Suppressor macrophage treated with lipopolysaccharide for 1 hour (primary cell): ENCODE measurements around the gene LNPEP.

Experiments used
- DNase-seq, 3 donors: peaks; one replicate each; pipeline ENCODE4 v3.0.0-alpha.2; 2020 to 2022

Gene LNPEP

DNA sequence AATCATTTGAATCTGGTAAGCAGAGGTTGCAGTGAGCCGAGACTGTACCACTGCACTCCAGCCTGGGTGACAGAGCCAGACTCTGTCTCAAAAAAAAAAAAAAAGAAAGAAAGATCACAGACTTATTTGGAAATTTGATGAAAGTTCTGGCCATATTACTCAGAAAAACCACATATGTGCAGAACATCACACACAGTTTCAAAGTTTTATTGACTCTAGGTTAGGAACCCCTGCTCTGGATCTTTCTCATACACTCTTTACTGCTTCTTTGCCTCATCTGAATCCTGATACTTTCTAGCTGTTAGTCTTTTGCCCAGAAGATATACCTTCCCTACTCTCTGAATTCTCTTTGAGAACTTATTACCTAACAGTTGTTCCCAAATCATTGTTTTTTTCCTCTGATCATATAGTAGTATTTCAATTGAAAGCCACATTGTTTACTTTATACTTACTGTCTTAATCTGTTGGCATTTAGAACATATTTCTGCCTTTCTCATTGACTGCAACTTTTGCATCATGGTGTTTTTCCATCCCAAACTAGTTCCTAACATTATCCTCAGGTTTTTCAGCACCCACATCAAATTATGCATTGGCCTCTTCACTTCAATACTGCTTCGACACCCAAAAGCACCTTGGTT, 68.7 kb downstream of the LNPEP start:
- no peak for DNase-seq

DNA sequence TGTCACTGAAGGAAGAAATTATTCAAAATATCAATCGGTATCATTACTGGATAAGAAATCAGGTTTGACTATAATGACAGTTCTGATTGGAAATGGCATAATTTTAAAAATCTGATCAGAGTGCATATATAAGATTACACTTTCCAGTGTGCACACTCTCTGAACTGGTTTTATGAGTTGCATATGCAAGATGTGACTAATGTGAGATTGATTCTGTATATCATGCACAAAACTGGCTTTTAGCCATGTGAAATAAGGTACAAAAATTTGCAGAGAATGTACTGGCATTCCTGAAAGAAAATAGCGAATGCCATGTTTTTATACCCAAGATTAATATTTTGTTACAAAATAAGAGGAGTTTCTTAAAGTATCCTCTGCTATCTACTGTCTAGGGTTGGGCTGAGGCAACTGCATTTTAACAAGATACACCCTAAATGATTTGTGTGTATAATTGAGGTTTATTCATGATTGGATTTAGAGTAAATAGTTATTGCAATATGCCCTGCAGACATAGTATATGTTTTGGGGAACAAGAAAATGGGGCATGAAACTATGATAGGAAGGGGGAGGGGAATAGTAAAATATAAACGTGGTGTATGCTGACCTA, 70.7 kb downstream of the LNPEP start:
- no peak for DNase-seq

DNA sequence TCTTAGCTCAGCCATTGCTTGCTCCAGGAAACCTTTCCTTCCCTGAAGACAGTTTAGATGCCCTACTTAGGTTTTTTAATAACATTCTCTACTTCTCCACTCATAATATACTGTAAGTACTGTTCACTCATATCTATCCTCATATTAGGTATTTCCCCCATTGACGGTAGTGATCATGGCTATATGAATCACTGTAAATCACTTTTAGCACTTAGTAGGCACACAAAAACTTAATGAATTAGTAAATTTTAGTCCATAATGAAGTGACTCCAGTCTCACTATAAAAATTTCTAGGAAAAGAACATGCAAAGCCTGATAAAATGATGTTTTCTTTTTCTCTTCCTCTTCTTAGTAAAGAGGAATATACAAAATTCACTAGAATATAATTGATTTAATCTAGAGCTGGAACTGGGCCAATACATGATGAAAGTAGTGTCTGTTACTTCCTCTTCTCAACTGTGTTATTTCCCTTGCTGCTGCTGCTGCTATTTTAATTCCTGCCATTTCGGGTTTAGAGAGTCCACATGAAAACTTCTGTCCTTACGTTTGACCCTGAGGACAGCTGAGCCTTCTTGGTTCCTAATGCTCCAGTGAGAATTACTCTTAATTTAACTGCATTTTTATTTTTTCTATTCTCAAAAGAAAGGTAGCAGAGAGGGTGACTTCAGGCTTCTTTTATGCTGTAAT, 73.5 kb downstream of the LNPEP start:
- DNase-seq, result peak; percentile 70 to 92 (median 90)

DNA sequence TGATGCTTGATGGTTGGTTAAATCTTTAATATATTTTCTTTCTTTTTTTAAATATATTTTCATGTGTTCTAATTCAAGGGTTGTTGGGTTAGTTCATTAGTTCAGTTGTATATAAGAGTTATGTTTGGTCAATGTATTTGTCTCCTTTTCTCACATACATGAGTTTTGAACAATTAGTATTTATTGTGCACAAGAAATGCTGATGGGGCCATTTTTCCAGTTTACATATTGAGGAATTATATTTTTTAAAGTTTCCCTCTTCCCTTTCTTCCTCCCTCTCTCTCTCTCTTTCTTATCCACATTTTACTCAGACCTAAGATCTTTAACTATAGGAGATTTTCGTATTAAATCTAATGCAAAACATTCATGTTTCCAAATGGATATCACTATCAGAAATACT, 74.0 kb downstream of the LNPEP start:
- DNase-seq, result no peak

DNA sequence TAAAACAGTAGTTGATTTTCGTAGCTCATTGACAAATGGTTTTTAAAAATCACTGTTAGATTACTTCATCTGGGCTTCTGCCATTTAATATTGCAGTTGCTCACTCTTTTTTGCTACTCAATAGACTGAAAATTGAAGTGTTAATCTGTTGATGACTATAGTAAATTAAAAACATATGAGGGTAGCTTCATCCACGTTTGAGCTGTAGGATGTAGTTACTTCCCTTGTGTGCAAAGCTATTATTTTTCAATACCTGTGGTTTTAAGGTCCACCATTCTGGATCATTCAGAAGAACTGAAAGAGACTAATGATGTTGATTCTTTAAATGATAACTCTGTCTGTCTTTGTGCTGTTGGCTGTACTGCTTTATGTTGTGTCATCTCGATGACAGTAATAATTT, 74.7 kb downstream of the LNPEP start:
- no peak for DNase-seq

DNA sequence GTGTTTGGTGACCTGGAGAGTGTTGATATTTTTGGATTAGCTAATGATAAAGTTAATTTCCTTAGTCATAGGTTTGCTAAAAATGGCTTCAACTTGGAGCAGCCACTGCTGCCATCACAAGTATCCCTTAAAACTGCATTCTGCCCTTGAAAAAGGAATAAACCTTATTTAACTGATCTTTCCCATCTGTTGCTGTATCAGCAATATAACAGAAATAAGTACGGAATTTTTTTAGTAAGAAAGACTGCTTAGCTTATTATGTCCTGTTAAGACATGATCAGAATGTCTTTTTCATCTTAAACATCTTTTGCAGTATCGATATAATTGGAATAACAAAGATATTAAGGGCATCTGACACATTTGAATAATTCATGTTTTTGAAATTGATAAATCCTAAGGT, 75.7 kb downstream of the LNPEP start:
- no peak for DNase-seq

DNA sequence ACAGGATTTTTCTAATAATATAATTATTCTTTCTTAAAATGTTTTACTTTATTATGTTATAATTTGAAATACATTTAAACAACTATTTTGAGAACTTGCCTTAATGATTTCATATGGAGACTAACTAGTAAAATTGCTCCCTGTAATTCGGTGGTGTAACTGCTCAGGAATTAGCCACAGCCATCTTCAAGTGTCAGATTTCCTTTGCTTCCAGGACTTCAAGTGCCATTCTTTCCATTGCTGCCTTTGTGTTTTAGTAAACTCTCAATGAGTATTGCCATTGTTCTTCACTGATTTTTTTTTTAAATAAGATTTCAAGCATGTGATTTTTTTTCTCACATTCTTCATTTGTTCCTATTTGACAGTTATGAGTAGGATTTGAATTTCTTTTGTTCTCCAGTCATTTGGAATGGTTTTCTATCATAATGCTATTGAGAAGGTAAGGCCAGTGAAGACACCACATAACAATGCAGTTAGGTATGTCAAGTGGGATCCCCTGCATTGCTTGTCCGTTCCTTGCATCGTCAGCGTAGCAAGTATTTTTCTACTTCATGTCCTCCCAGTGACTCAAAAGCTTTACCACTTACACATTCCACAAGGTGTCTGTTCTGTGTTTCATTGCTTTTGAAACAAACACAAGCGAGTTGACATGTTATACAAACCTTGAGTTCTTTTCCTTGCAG, 83.7 kb downstream of the LNPEP start:
- DNase-seq, result no peak

DNA sequence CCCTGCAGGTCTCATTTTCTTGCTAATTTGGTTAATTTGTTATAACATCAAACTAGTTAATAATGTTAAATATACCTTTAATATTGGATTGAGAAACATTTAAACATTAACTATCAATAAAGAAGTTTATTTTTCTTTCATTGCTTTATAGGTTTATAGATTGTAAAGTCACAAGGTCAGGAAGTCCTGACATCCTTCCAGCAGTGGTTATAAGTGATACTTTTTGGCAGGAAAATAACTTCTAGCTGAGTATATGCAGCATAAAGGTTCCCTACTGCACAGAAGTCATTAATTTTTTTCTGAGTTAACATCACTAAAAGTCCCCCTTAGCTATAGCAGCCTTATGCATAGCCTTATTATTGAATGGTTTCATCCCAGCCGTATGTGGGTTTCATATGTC, 85.5 kb downstream of the LNPEP start:
- no peak for DNase-seq

DNA sequence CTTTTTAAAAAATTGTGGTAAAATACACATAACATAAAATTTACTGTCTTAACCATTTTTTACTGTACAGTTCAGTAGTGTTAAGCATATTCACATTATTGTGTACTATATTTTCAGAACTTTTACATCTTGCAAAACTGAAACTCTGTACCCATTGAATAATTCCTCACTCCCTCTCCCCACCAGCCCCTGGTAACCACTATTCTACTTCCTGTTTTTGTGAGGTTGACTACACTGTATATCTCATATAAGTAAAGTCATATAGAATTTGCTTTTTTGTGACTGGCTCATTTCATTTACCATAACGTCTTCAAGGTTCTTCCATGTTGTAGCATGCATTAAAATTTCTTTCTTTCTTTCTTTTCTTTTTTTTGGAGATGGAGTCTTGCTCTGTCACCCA, 87.0 kb downstream of the LNPEP start:
- DNase-seq, result peak in 1 of 3 donors; percentile 5

DNA sequence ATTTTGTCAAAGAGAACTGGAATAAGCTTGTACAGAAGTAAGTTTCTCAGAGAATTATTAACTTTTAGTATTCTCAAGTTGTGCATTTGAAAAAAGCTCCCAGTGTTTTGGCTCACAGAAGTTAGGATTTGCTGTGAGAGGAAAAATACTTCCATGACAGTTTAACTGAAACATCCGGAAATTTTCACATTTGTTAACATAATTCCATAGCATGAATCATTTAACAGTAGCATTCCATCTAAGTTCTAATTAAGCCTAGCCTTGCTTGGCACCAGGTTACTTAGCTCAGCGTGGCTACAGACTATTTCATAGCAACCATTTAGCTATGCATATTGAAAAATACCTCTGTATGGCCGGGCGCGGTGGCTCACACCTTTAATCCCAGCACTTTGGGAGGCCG, 90.8 kb downstream of the LNPEP start:
- DNase-seq, result no peak

DNA sequence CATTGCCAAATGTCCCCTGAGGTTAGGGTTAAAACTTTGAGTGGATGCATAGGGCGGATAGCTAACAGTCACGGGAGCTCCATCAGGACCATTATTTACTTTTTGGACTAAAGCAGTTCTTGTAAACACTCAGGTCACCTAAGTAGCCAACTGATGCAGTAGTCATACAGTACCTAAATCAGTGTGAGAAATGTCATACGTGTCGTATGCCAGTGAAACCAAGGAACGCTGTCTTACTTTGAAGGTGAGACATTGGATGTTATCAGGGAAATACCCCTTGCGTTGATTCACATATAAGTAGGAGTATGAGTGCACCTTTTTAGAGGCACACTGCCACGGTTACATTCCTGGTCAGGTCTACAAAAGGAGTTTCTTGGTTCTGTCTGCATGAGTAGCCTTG, 101.9 kb downstream of the LNPEP start:
- DNase-seq, result no peak

DNA sequence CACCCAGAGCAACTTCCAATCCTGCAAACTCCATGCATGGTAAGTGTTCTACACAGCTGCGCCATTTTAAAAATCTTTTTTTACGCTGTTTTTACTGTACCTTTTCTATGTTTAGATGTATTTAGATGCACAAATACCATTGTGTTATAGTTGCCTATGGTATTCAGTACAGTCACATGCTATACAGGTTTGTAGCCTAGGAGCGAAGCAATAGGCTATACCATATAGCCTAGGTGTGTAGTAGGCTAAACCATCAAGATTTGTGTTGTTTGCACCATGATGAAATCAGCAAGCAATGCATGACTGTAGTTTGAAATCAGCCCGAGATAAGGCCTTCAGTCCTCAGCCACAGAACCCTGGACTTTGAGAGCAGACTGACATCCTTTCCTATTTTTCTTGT, 105.4 kb downstream of the LNPEP start:
- no peak for DNase-seq

DNA sequence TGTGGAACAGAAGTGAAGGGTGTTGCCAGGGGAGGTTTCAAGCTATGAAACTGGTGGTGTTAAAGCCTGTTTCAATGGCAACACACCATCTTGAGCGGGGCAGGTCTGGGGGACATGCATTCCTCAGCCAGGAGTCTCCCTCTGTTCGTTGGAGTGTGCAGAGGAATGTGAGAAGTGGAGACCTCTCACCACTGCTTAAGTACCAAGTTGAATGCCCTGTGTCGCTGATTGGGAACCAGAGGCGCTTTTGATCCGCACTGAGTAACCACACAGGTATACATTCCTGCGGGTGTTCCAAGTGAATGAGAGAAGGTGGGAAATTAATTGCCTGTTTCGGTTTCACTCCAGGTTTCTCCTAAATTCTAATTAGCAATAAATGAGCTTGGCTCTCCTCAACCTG, 107.1 kb downstream of the LNPEP start:
- DNase-seq, result no peak

DNA sequence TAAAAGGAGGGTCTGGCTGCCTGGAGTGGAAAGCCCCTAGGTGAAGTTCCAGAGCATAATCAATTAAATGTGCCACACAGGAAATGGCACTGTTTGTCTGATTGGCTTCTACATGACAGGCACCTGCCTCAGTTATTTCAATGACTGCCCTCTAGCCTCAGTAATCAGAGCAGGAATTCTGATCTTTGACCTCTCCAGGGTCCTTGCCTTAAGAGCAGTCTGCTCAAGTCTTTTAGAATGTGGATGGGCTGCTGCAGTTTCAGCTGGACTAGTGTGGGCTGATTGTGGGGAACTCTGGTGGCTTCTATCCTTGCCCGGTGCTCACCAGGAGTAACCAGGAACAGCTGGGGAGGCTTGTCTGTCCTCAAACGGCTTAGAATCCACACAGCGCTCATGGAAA, 107.6 kb downstream of the LNPEP start:
- DNase-seq, result no peak

DNA sequence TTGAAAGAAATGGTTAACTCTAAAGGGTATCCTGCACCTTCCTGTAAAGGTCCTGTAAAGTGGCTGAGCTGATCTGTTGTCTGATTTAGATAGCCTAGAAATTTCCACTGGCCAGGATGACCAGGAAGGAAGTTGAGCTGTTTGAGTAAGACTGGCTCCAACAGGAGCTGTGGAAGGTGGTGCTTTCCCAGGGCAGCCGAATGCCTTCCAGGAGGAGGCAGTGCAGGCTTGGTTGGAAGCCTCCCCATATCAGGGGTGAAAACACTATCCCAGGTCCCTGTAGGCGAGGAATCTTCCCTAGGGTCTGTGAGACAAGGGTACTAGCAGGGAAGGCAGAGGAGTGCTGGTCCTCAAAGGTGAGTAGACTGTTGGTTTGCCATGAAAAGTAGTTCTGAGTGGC, 108.2 kb downstream of the LNPEP start:
- peak; percentile 31 to 48 (median 46) for DNase-seq

DNA sequence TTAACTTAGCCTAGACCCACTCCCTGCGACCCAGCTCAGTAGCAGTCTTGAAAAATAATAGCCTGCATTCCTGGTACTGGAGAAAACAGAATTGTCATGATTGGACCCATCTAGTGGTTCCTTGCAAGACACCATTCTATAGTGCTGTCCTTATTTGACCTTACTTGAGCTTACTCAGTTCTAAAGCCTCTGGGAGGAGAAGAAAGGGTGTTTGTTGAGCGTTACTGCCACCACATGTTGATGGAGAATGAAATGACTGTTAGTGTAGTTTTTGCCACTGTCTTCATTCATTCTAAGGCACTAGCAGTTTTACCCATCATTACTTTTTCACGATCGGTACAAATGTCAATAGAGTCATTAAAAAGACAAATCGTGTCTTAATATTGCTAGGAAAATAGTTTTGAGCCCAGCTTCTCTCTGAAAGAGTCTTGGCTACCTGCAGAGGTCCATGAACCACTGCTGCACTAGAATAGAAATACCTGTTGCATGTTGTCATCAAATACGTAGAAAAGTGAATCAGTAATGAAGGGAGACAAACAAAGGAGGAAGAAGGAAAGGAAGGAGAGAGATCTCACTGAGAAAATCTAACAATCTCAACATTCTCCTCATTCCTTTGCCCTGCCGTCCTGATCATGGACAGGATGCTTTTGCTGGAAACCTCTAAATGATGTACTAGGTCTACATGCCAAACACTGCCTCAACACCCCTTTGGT, 110.5 kb downstream of the LNPEP start:
- no peak for DNase-seq

DNA sequence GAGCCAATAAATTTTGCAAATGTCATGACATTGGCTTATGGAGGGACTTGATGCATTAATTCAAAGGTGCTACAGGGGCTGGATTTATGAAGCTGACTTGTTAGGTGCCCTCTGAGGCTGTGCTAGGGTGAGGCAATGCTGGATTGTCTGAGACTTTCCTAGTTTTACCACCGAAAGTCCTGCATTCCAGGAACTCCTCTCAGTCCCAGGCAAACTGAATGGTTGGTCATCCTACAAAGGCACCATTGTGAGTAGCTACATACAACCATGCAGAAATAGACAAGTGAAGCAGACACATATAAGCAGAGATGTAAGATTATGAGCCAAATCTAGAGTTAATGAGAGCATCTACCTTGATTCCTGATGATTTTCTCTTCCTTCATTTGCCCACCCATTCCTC, 111.2 kb downstream of the LNPEP start:
- DNase-seq, result no peak

DNA sequence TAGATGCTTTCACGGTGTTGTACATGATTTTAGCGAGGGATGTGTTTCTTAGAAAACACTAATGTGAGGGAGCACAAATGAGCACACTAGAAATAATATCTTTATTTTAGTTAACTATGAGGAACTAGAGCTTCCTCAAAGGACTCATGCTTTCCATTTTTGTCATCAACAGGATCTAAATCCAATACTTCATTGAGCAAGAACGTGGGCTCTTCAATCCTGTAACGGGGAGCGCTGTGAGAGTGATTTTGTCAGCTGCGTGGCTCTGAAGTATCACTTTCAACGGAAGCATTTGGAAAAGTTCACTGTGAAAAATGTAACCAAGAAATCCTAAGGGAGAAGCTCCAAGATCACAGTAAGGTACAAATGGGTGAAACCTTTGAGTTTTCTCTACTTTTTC, 113.3 kb downstream of the LNPEP start:
- DNase-seq, result peak; percentile 77 to 86 (median 80)

DNA sequence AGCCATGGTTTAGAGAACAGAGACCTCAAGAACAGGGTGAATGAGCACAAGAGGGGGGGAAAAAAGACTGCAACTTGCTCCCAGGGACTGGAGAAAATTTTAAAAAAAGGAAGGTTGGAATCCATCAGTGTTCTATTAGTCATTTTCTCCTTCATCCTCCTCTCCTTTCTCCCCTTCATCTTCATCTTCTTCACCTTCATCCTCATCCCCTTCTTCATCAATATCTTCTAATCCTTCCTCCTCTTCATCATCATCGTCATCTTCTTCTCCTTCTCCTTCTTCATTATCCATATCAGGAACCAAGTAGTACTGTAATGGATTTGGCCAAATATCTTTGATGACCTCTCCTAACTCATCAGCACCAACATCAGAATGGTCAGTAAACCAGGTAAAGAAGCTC, 120.4 kb downstream of the LNPEP start:
- no peak for DNase-seq

DNA sequence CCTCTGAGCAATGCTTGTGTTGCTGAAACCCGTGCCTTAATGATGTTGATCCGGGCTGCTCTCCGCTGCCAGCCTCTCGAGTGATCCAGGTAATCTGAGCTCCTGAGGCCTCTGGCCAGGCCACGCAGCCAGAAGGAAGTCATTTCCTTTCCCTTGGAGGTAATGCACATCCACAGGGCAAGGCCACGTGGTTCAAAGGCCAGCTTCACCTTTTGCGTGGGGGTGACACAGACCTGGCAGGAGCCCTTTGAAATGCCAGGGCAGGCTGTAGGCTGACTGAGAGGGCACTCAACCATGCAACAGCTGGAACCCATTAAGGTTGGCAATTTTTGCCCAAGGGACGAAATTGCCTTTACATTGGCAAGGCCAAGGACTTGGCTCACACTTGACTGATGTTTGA, 126.2 kb downstream of the LNPEP start:
- DNase-seq, result no peak

DNA sequence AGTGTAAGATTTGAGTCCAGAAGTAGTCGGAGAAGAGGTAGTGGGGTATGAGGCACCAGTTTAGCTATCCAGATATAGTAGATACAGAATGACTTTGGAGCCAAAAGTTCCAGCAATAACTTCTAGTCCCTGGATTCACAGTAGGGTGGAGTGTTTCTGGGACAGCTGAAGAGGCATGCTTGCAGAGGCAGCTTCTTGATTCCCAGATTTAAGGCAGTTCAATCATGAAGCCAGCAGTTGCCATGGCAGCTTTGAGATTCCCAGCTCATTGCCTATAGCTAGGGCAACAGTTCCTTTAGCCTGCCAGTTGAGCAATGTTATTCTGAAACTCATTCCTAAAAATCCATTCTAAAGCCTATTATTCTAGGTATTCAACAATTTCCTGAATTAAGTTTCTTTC, 127.4 kb downstream of the LNPEP start:
- DNase-seq, result no peak

DNA sequence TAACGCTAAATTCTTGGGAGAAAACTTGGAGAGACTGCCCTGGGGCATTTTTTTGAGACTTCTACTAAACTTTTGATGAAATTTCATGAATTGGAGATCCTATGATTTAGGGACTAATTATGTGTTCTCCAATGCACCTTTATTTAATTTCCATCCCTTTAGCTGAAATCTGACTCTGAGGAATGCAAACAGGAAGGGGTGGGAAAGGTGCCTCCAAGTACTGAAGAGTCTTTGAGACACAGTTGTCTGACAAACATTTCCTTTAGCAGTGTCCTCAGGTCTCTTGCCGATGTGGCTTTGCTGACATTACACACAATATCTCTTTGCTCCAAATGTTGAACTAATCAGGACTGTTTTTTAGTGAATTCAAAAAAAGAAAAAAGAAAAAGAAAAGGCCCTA, 129.6 kb downstream of the LNPEP start:
- DNase-seq, result no peak

DNA sequence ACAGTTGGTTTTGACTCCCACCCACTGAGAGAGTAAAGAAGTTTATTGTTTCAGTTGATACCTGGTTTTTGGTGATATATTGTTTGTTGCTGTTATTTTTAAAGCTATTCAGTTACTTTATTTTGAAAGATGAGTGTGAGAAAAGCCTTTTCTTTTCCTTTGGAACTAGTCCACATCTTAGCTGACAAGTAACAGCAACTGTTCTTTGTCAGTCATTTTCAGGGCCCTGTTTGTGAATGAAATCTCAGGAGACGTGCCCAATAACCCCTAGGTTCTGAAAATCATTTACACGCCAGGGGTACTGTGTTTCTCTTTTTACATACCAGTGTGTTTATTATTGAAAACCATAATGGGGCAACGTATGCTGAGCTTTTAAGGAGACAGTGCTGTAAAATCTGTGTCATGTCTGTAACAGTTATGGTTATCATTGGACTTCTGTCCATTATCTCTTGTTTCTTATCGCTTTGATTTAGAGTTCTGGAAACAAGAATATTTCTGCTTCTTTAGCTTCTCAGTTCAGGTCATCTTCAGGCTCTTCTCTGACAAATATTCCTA, 131.5 kb downstream of the LNPEP start:
- DNase-seq, result no peak
